ENCODE results near the gene MAMDC2. TPM values are rescaled to one million over a fixed set of nuclear protein-coding genes. Genes with fewer than 3 reads are reported as not detected.
"Not testable (repeated sequence)": the region's sequence is repeated elsewhere in the genome, so short reads cannot be mapped to it uniquely, and the experiment has no call there.

Gene MAMDC2
- total RNA-seq, 1 donor from 2014 or later = 0.10 TPM

DNA sequence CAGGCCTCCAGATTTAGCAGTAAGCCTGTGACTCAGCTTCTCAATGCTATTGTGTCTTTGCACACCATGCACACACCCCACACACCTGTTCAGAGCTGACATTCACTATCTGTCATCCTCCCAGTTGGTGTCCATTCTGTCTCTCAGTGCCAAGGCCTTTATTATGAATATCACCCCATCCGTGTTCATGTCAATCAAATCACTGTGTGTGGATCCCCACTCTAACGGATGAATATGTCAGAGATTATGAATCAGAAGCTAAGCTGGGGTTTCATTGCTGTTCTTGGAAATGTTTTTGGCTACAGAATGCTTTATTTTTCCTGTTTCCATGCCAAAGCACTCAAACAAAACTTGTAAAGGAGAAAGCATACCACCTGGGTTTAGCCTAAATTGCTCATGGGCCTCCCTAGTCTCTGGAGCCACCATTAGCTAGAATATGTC is 9.4 kb upstream of the MAMDC2 start:
- Mint-ChIP-seq H3K27me3 (ENCODE audit: unreplicated experiment) (peaks cover 6% of the 10 kb centered on the region), H3K4me3 (ENCODE audit: unreplicated experiment) (no peak overlapping the region)
- TF ChIP-seq, protein P1, sequence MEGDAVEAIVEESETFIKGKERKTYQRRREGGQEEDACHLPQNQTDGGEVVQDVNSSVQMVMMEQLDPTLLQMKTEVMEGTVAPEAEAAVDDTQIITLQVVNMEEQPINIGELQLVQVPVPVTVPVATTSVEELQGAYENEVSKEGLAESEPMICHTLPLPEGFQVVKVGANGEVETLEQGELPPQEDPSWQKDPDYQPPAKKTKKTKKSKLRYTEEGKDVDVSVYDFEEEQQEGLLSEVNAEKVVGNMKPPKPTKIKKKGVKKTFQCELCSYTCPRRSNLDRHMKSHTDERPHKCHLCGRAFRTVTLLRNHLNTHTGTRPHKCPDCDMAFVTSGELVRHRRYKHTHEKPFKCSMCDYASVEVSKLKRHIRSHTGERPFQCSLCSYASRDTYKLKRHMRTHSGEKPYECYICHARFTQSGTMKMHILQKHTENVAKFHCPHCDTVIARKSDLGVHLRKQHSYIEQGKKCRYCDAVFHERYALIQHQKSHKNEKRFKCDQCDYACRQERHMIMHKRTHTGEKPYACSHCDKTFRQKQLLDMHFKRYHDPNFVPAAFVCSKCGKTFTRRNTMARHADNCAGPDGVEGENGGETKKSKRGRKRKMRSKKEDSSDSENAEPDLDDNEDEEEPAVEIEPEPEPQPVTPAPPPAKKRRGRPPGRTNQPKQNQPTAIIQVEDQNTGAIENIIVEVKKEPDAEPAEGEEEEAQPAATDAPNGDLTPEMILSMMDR (IDR thresholded peaks at IDR 0.05; ENCODE audit: unreplicated experiment) = no peak

DNA sequence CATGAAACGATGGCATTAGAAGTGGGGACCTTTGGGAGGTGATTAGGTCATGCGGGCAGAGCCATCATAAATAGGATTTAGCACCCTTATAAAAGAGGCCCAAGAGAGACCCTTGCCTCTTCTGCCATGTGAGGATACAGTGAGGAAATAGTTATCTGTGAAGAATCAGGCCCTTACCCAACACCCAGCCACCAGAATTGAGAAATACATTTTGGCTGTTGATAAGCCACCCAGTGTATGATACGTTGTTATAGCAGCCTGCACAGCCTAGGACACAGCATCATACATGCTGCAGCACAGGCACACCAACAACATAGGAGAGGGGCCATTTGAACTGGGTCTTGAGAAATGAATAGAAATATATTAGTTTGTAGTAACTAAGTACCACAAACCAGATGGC is 8.0 kb upstream of the MAMDC2 start:
- H3K27ac Mint-ChIP-seq (ENCODE audit: unreplicated experiment) = no peak overlapping the region
- H3K4me1 Mint-ChIP-seq (ENCODE audit: unreplicated experiment) = no peaks in the 10 kb centered on the region

More for the DNA sequence above, 9.4 kb upstream of the MAMDC2 start:
- peaks cover 7% of the 10 kb centered on the region for H3K9me3 Mint-ChIP-seq (ENCODE audit: unreplicated experiment)
- H3K4me1 Mint-ChIP-seq (ENCODE audit: unreplicated experiment) = no peaks in the 10 kb centered on the region
- peaks cover 4% of the 10 kb centered on the region for H3K36me3 Mint-ChIP-seq (ENCODE audit: low read depth, unreplicated experiment)
- DNase-seq (ENCODE audit: low spot score) = no peak
- no peak overlapping the region for H3K27ac Mint-ChIP-seq (ENCODE audit: unreplicated experiment)

DNA sequence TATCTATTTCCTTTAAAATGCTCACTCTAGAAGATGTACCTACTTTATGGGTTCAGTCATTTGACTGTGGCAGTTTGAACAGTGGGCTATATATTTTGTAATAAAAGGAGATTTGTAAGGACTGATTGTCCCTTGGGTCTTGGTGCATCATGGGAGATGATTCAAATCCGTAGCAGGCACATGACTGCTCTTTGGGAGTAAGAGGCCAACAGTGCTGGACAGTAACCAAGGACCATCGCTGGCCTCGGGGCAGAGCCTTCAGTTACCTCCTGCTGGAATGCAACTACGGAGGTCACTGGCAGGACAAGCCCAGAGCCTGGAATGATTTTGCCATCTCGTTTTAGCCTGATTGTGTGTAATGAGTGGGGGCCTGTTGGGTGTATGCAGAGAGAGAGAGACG is 7.0 kb upstream of the MAMDC2 start:
- Mint-ChIP-seq H3K36me3 (ENCODE audit: low read depth, unreplicated experiment) (peaks cover 4% of the 10 kb centered on the region), H3K4me3 (ENCODE audit: unreplicated experiment) (no peak overlapping the region), H3K27me3 (ENCODE audit: unreplicated experiment) (peaks cover 6% of the 10 kb centered on the region), H3K9me3 (ENCODE audit: unreplicated experiment) (peaks cover 7% of the 10 kb centered on the region), H3K27ac (ENCODE audit: unreplicated experiment) (no peak overlapping the region), H3K4me1 (ENCODE audit: unreplicated experiment) (no peaks in the 10 kb centered on the region)
- no peak for DNase-seq (ENCODE audit: low spot score)
- TF ChIP-seq, protein P1 (IDR thresholded peaks at IDR 0.05; ENCODE audit: unreplicated experiment) = no peak

More for the DNA sequence above, 8.0 kb upstream of the MAMDC2 start:
- H3K4me3 Mint-ChIP-seq (ENCODE audit: unreplicated experiment) = no peak overlapping the region
- TF ChIP-seq, protein P1 (IDR thresholded peaks at IDR 0.05; ENCODE audit: unreplicated experiment) = no peak
- no peak for DNase-seq (ENCODE audit: low spot score)
- H3K36me3 Mint-ChIP-seq (ENCODE audit: low read depth, unreplicated experiment) = peaks cover 4% of the 10 kb centered on the region
- H3K9me3 Mint-ChIP-seq (ENCODE audit: unreplicated experiment) = peaks cover 7% of the 10 kb centered on the region
- peaks cover 6% of the 10 kb centered on the region for H3K27me3 Mint-ChIP-seq (ENCODE audit: unreplicated experiment)

DNA sequence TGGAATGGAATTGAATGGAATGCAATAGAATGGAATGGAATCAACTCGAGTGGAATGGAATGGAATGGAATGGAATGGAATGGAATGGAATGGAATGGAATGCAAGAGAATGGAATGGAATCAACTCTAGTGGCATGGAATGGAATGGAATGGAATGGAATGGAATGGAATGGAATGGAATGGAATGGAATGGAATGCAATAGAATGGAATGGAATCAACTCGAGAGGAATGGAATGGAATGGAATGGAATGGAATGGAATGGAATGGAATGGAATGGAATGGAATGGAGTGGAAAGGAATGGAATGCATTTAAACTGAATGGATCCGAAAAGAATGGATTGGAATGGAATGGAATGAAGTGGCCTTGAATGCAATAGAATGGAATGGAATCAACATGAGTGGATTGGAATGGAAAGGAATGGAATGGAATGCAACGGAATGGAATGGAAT is 5.5 kb upstream of the MAMDC2 start:
- not testable (repeated sequence) for H3K4me3 Mint-ChIP-seq (ENCODE audit: unreplicated experiment); H3K4me1 Mint-ChIP-seq (ENCODE audit: unreplicated experiment); H3K27ac Mint-ChIP-seq (ENCODE audit: unreplicated experiment); H3K27me3 Mint-ChIP-seq (ENCODE audit: unreplicated experiment); DNase-seq (ENCODE audit: low spot score); H3K9me3 Mint-ChIP-seq (ENCODE audit: unreplicated experiment); H3K36me3 Mint-ChIP-seq (ENCODE audit: low read depth, unreplicated experiment)

DNA sequence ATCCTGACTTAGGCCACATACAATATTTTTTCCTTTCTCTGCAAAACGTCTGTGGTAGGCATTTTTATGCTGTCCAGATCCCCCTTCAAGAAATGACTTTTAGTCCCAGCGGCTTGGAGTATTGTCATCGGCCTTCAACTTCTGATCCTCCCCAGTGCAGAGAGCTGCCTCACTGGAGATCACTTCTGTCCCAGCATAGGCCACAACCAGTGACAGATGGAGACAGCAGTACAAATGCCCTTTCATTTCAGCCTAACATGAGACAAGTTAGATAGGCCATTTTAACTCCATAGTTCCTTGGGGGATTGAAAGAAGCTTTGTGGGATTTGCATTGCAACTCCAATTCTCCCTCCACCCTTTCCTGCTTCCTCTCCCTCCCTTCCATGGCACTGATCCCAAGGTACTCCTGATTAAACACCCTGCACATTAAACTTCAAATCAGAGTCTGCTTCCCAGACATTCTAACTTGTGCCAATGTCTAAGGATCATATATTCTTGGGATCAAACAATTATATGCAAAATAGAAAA is 3.2 kb upstream of the MAMDC2 start:
- Mint-ChIP-seq H3K4me1 (ENCODE audit: unreplicated experiment) (peaks cover 8% of the 10 kb centered on the region), H3K4me3 (ENCODE audit: unreplicated experiment) (no peak overlapping the region), H3K27ac (ENCODE audit: unreplicated experiment) (no peak overlapping the region), H3K9me3 (ENCODE audit: unreplicated experiment) (peaks cover 7% of the 10 kb centered on the region), H3K36me3 (ENCODE audit: low read depth, unreplicated experiment) (peaks cover 4% of the 10 kb centered on the region), H3K27me3 (ENCODE audit: unreplicated experiment) (peaks cover 18% of the 10 kb centered on the region)
- no peak for DNase-seq (ENCODE audit: low spot score)
- TF ChIP-seq, protein P1 (IDR thresholded peaks at IDR 0.05; ENCODE audit: unreplicated experiment) = no peak

Data from endothelial cell (in vitro differentiated cells).